WTC11 (cell line): ENCODE data around the gene EIF2B5.

ENCODE experiments used
- CREM ChIP-seq: sonication (generic); formaldehyde crosslinking; IDR thresholded peaks from 2 replicates; pipeline ENCODE4 v1.8.1; 2022; ENCODE audit warnings: mild to moderate bottlenecking, missing genetic modification reagents, moderate library complexity
- ETV6 ChIP-seq: sonication (generic); formaldehyde crosslinking; IDR thresholded peaks from 2 replicates; pipeline ENCODE4 v1.8.1; 2022; ENCODE audit warnings: mild to moderate bottlenecking, missing genetic modification reagents
- JAZF1 ChIP-seq: fragments of 250-450 bp; sonication (Bioruptor Pico); IDR thresholded peaks from 2 replicates; pipeline ENCODE4 v1.9.0; 2021; ENCODE audit warnings: moderate library complexity, mild to moderate bottlenecking, inconsistent platforms
- NFE2L1 ChIP-seq: sonication (generic); formaldehyde crosslinking; IDR thresholded peaks from 2 replicates; pipeline ENCODE4 v1.8.1; 2023; ENCODE audit warnings: missing genetic modification reagents
- NR3C1 ChIP-seq: sonication (generic); formaldehyde crosslinking; conservative IDR thresholded peaks from 2 replicates; pipeline ENCODE4 v1.8.1; 2023; ENCODE audit warnings: low read depth, mild to moderate bottlenecking, missing genetic modification reagents
- TF ChIP-seq, protein P1 (sequence below): fragments of 200-600 bp; IDR thresholded peaks from 2 replicates; pipeline ENCODE4 v1.8.0; 2022; ENCODE audit warnings: antibody characterized with exemption
- TF ChIP-seq, protein P2 (sequence below): sonication (generic); formaldehyde crosslinking; IDR thresholded peaks from 2 replicates; pipeline ENCODE4 v1.8.1; 2022; ENCODE audit warnings: low read depth, missing genetic modification reagents, borderline replicate concordance
- TF ChIP-seq, protein P3 (sequence below): sonication (generic); formaldehyde crosslinking; conservative IDR thresholded peaks from 2 replicates; pipeline ENCODE4 v1.8.1; 2022; ENCODE audit warnings: mild to moderate bottlenecking, missing genetic modification reagents
- TF ChIP-seq, protein P4 (sequence below): sonication (generic); formaldehyde crosslinking; IDR thresholded peaks from 2 replicates; pipeline ENCODE4 v1.8.0; 2022; ENCODE audit warnings: mild to moderate bottlenecking, missing genetic modification reagents

DNA sequence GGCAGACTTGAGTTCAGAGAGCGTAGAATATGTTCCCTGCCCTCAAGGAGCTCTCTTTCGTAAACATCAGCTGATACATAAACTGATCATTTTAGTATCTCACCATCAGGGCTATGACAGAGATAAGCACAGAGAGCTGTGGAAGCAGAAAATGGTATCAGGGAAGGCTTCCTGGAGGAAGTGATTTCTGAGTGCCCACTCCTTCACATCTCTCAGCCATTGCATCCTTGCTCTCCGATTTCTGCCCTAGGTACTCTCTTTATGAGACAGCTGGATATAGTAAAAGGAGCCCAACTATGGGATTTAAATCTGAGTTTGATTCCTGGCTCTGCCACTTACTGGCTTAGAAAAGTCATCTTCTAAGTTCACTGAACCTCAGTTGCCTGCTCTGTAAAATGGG is 30.4 kb downstream of the EIF2B5 start:
- TF ChIP-seq, protein P1, sequence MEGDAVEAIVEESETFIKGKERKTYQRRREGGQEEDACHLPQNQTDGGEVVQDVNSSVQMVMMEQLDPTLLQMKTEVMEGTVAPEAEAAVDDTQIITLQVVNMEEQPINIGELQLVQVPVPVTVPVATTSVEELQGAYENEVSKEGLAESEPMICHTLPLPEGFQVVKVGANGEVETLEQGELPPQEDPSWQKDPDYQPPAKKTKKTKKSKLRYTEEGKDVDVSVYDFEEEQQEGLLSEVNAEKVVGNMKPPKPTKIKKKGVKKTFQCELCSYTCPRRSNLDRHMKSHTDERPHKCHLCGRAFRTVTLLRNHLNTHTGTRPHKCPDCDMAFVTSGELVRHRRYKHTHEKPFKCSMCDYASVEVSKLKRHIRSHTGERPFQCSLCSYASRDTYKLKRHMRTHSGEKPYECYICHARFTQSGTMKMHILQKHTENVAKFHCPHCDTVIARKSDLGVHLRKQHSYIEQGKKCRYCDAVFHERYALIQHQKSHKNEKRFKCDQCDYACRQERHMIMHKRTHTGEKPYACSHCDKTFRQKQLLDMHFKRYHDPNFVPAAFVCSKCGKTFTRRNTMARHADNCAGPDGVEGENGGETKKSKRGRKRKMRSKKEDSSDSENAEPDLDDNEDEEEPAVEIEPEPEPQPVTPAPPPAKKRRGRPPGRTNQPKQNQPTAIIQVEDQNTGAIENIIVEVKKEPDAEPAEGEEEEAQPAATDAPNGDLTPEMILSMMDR = no peak
- TF ChIP-seq CREM (CRISPR knock-in tag) = no peak
- TF ChIP-seq, protein P2, sequence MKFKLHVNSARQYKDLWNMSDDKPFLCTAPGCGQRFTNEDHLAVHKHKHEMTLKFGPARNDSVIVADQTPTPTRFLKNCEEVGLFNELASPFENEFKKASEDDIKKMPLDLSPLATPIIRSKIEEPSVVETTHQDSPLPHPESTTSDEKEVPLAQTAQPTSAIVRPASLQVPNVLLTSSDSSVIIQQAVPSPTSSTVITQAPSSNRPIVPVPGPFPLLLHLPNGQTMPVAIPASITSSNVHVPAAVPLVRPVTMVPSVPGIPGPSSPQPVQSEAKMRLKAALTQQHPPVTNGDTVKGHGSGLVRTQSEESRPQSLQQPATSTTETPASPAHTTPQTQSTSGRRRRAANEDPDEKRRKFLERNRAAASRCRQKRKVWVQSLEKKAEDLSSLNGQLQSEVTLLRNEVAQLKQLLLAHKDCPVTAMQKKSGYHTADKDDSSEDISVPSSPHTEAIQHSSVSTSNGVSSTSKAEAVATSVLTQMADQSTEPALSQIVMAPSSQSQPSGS (CRISPR knock-in tag) = no peak
- TF ChIP-seq, protein P3, sequence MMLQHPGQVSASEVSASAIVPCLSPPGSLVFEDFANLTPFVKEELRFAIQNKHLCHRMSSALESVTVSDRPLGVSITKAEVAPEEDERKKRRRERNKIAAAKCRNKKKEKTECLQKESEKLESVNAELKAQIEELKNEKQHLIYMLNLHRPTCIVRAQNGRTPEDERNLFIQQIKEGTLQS (CRISPR knock-in tag) = no peak
- no peak for TF ChIP-seq NFE2L1 (CRISPR knock-in tag)
- no peak for TF ChIP-seq NR3C1 (CRISPR knock-in tag)
- TF ChIP-seq, protein P4, sequence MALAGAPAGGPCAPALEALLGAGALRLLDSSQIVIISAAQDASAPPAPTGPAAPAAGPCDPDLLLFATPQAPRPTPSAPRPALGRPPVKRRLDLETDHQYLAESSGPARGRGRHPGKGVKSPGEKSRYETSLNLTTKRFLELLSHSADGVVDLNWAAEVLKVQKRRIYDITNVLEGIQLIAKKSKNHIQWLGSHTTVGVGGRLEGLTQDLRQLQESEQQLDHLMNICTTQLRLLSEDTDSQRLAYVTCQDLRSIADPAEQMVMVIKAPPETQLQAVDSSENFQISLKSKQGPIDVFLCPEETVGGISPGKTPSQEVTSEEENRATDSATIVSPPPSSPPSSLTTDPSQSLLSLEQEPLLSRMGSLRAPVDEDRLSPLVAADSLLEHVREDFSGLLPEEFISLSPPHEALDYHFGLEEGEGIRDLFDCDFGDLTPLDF (CRISPR knock-in tag) = no peak
- TF ChIP-seq ETV6 (CRISPR knock-in tag) = no peak
- TF ChIP-seq JAZF1 (CRISPR knock-in tag) = no peak
